HG02763 (cell line): Measurements from ENCODE around the gene TRMT1L.
A peak's percentile ranks its signal among the peaks of the same experiment; 100 is the strongest.
"Not testable (repeated sequence)": the region's sequence is repeated elsewhere in the genome, so short reads cannot be mapped to it uniquely, and the experiment has no call there.

Source experiments
- ATAC-seq: cut with Tn5 transposase; IDR thresholded peaks from one replicate; pipeline ENCODE4 v1.9.1; 2021; ENCODE audit warnings: mild to moderate bottlenecking, moderate library complexity; ENCODE audit not compliant: unreplicated experiment

Gene TRMT1L

GRCh38 chr1:185156854-185157598 lies at the start of gene TRMT1L, which contains the start of gene SWT1:
Gene TRMT1L (minus strand): TSS chr1:185156953. CDS start chr1:185156712, 241 bp downstream.
Gene SWT1 (plus strand): TSS chr1:185157167. CDS start chr1:185160842, 3,675 bp downstream.
- ATAC-seq = peak; percentile 91

- ATAC-seq = no peak
Measured at GRCh38 chr1:185200889-185201288, 44.1 kb upstream of the TRMT1L start.

- ATAC-seq = not testable (repeated sequence)
Measured at GRCh38 chr1:185198712-185199111, 42.0 kb upstream of the TRMT1L start.

- no peak for ATAC-seq
Measured at GRCh38 chr1:185193756-185194155, 37.0 kb upstream of the TRMT1L start.

- peak; percentile 86 for ATAC-seq
Measured at GRCh38 chr1:185170291-185170848, 13.6 kb upstream of the TRMT1L start.

- no peak for ATAC-seq
Measured at GRCh38 chr1:185166106-185166505, 9.4 kb upstream of the TRMT1L start.

GRCh38 chr1:185162491-185162890 lies 5.7 kb upstream of the TRMT1L start:
- no peak for ATAC-seq

- no peak for ATAC-seq
Measured at GRCh38 chr1:185159966-185160365, 3.2 kb upstream of the TRMT1L start.

- ATAC-seq = no peak
Measured at GRCh38 chr1:185158800-185159199, 2.0 kb upstream of the TRMT1L start.

GRCh38 chr1:185157599-185158412 lies 1.1 kb upstream of the TRMT1L start:
- no peak for ATAC-seq

GRCh38 chr1:185156288-185156853 lies 382 bp downstream of the TRMT1L start:
- peak; percentile 23 for ATAC-seq

GRCh38 chr1:185155600-185156287 lies 1.0 kb downstream of the TRMT1L start:
- no peak for ATAC-seq

- no peak for ATAC-seq
Measured at GRCh38 chr1:185154912-185155513, 1.7 kb downstream of the TRMT1L start.

GRCh38 chr1:185152187-185152767 lies 4.5 kb downstream of the TRMT1L start:
- no peak for ATAC-seq

- no peak for ATAC-seq
Measured at GRCh38 chr1:185151215-185151614, 5.5 kb downstream of the TRMT1L start.

- ATAC-seq = no peak
Measured at GRCh38 chr1:185144233-185144632, 12.5 kb downstream of the TRMT1L start.

- no peak for ATAC-seq
Measured at GRCh38 chr1:185139246-185139645, 17.5 kb downstream of the TRMT1L start.

GRCh38 chr1:185137896-185138545 lies 18.7 kb downstream of the TRMT1L start:
- no peak for ATAC-seq

GRCh38 chr1:185132534-185132933 lies 24.2 kb downstream of the TRMT1L start:
- no peak for ATAC-seq
